Sigmoid colon (tissue), 7 donors: ENCODE data around the gene SMDT1. TPM values are rescaled to one million over a fixed set of nuclear protein-coding genes. Genes with fewer than 3 reads are reported as not detected.
"Not testable (repeated sequence)": the region's sequence is repeated elsewhere in the genome, so short reads cannot be mapped to it uniquely, and the experiment has no call there.

Experiments used
- DNase-seq: peaks from one replicate; pipeline ENCODE4 v3.0.0-alpha.2; 2019
- H3K27ac ChIP-seq, 4 donors: fragments of 200-600 bp; sonication (generic); one replicate each; pipeline ENCODE4 v1.5.1; 2016 to 2019; ENCODE audit warnings: mild to moderate bottlenecking in 1 of 4
- H3K27me3 ChIP-seq, 3 donors: fragments of 200-600 bp; sonication (generic); one replicate each; pipeline ENCODE4 v1.5.1; 2019; ENCODE audit warnings: mild to moderate bottlenecking in 1 of 3
- H3K36me3 ChIP-seq, 4 donors: fragments of 200-600 bp; sonication (generic); one replicate each; pipeline ENCODE4 v1.5.1; 2016 to 2019
- H3K4me1 ChIP-seq, 4 donors: fragments of 200-600 bp; sonication (generic); one replicate each; pipeline ENCODE4 v1.5.1; 2017 to 2019
- H3K4me3 ChIP-seq, 4 donors: fragments of 200-600 bp; sonication (generic); one replicate each; pipeline ENCODE4 v1.5.1; 2017 to 2019; ENCODE audit warnings: mild to moderate bottlenecking in 2 of 4, moderate library complexity in 1 of 4
- H3K9me3 ChIP-seq, 4 donors: fragments of 200-600 bp in 3 of 4; sonication (generic) in 3 of 4; one replicate each; pipeline versions ENCODE4 v1.5.1 to v1.6.1; 2013 to 2019
- CTCF ChIP-seq, 4 experiments: fragments of 450-650 bp in 3 of 4; fragments of 200-600 bp in 1 of 4; IDR thresholded peaks; one replicate each; pipeline ENCODE4 v1.5.1; 2016 to 2019; ENCODE audit warnings: antibody characterized with exemption in 4 of 4, mild to moderate bottlenecking in 3 of 4, moderate library complexity in 2 of 4
- EP300 ChIP-seq, 4 donors: sonication (generic); formaldehyde crosslinking; IDR thresholded peaks; one replicate each; pipeline ENCODE4 v1.6.1; 2017; ENCODE audit warnings: antibody characterized with exemption in 4 of 4
- POLR2A ChIP-seq, 2 donors: fragments of 450-650 bp; IDR thresholded peaks; one replicate each; pipeline ENCODE4 v1.6.1; 2016; ENCODE audit warnings: antibody characterized with exemption in 2 of 2, mild to moderate bottlenecking in 2 of 2, moderate library complexity in 2 of 2
- POLR2AphosphoS5 ChIP-seq, 4 donors: sonication (generic); formaldehyde crosslinking; IDR thresholded peaks; one replicate each; pipeline ENCODE4 v1.6.1; 2017; ENCODE audit warnings: antibody characterized with exemption in 4 of 4
- WGBS, 2 donors: extraction: QIAGEN DNeasy Blood & Tissue Kit; methylation state at CpG; one replicate each; pipeline ENCODE4 v1.1.7; 2013; 5-methylcytosine and 5-hydroxymethylcytosine counted together
- intact Hi-C: fragments of 100-400 bp; cut with DNase I; formaldehyde crosslinking; loops from one replicate; pipeline ENCODE4 v1.15.1; 2023
- polyA plus RNA-seq, 3 donors: library from polyadenylated mRNA; stranded (reverse); fragments of 200-250 nt; gene quantifications; one replicate each; pipeline ENCODE4 v1.2.3, GENCODE V29; 2013
- total RNA-seq, 4 donors: library from RNA; depleted of rRNA; stranded (reverse); fragments of >200 nt; gene quantifications; one replicate each; pipeline ENCODE4 v1.1.0, GENCODE V29; 2016
- donor health status: healthy with polysubstance abuse.
- donor health status: Bipolar disorder and iron deficiency.
- donor health status: healthy.

SMDT1 gene
- total and polyA plus RNA-seq, 7 donors = 12.1 to 187 (median 23.9) TPM

DNA sequence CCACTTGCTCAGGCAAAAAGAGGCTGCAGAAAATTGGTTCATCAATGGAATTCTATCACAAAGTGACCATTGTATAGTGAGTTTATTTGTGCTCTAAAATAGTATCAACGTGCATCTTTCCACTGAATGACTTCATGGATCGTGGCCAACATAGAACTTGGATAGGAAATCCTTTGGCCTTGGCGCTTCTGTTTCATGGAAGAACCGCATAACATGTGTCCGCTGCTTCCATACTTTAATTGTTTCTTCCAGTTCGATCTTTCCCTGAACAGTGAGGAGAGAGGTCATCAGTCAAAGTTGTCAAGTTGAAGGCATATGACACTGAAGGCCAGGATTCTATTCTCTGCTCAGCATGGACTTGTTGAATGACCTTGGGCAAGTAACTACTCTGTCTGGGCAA is 6.6 kb downstream of the SMDT1 start:
- Histone ChIP-seq H3K9me3 (no peaks in the 10 kb centered on the region), H3K4me1 (peaks cover 0 to 27% (median 23%) of the 10 kb centered on the region in 4 donors), H3K4me3 (no peak overlapping the region), H3K27ac (no peak overlapping the region), H3K27me3 (no peaks in the 10 kb centered on the region), H3K36me3 (peaks cover 0 to 54% (median 29%) of the 10 kb centered on the region in 4 donors)
- no peak for DNase-seq
- WGBS, 2 donors = 71 to 81% methylated on average over 6 of the region's 6 CpGs
- TF ChIP-seq CTCF (IDR thresholded peaks at IDR 0.05) (no peak), POLR2AphosphoS5 (IDR thresholded peaks at IDR 0.05) (no peak), EP300 (IDR thresholded peaks at IDR 0.05) (no peak), POLR2A (IDR thresholded peaks at IDR 0.05) (no peak)
- intact Hi-C loops = no loop called here

DNA sequence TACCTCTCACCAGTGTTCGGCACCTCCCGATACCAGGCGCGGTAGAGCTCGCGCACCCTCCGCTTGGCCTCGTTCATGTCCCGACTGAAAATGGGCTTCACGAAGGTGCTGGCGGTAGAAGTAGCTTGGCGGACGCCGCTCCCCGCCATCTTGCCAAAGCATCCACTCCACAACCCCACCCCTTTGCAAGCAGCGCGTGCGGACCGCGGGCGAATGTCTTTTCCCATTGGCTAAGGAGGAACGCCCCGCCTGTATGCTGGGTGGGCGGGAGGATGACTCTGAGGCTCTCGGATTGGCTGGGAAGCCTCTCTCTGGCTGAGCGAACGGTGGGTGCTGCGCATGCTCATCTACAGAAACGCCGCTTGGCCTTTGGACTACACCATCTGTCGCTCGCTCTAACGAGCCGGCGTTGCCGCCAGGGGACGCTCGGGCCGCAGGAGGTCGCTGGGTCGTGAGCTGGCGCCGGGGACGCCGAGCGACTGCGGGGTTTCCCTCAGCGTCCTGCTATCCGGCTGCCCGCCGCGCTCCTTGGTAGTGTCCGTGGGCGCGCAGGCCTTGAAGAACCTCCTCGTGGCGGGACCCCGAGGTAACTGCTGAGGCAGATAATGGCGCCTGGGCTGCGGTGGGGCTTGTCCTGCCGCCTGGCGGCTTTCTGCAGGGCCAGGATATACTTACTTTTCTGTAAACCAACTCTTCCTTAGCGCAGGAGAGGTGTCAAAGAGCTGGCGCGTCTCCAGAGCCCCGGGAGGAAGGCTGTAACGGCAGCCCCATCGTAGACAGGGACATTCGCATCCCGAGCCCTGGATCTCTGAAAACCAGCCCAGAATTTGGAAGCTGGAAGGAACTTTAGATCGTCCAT is 11.3 kb downstream of the SMDT1 start, which contains the start of gene NDUFA6:
TSS of gene NDUFA6 (minus strand) at position 177 of the 859 bp plus-strand sequence. CDS start at position 149, 28 bp downstream.
- H3K27me3 ChIP-seq = no peaks in the 10 kb centered on the region
- intact Hi-C loops = loop anchor here (1.0 to 5.0 kb wide), 6 partner anchors 11 to 346 kb away; partner anchors contain the start of genes NAGA and TCF20
- peaks cover 0 to 13% (median 8%) of the 10 kb centered on the region in 4 donors for H3K36me3 ChIP-seq
- TF ChIP-seq POLR2A (IDR thresholded peaks at IDR 0.05) = peak; percentile 88 to 93
- TF ChIP-seq EP300 (IDR thresholded peaks at IDR 0.05) = no peak
- TF ChIP-seq CTCF (IDR thresholded peaks at IDR 0.05) = peak; percentile 82 to 98 (median 94)
- peak; percentile 97 to 99 (median 98) for TF ChIP-seq POLR2AphosphoS5 (IDR thresholded peaks at IDR 0.05)
- H3K4me3 ChIP-seq = peak within 1 kb of the TSS; percentile 69 to 87 (median 86)
- peaks cover 0 to 33% (median 24%) of the 10 kb centered on the region in 4 donors for H3K4me1 ChIP-seq
- peak; percentile 100 for DNase-seq
- no peaks in the 10 kb centered on the region for H3K9me3 ChIP-seq
- peak within 1 kb of the TSS; percentile 92 to 98 (median 96) for H3K27ac ChIP-seq
- WGBS, 2 donors = 0% methylated on average over 71 of the region's 71 CpGs

- Histone ChIP-seq H3K4me3 (peak overlapping the region; percentile 65 to 87 (median 77)), H3K36me3 (peaks cover 0 to 7% (median 3%) of the 10 kb centered on the region in 4 donors), H3K27me3 (no peaks in the 10 kb centered on the region), H3K9me3 (no peaks in the 10 kb centered on the region), H3K27ac (peak overlapping the region; percentile 92 to 98 (median 96)), H3K4me1 (peaks cover 0 to 29% (median 24%) of the 10 kb centered on the region in 4 donors)
- TF ChIP-seq POLR2A (IDR thresholded peaks at IDR 0.05) (no peak), POLR2AphosphoS5 (IDR thresholded peaks at IDR 0.05) (no peak), CTCF (IDR thresholded peaks at IDR 0.05) (no peak), EP300 (IDR thresholded peaks at IDR 0.05) (no peak)
- intact Hi-C loops = loop anchor here (1.0 to 5.0 kb wide), 4 partner anchors 179 to 346 kb away; partner anchors contain the start of gene TCF20
- 22 to 30% methylated on average over 7 of the region's 7 CpGs for WGBS, 2 donors
- no peak for DNase-seq
Observed at GRCh38 chr22:42091455-42091782, 11.9 kb downstream of the SMDT1 start.

DNA sequence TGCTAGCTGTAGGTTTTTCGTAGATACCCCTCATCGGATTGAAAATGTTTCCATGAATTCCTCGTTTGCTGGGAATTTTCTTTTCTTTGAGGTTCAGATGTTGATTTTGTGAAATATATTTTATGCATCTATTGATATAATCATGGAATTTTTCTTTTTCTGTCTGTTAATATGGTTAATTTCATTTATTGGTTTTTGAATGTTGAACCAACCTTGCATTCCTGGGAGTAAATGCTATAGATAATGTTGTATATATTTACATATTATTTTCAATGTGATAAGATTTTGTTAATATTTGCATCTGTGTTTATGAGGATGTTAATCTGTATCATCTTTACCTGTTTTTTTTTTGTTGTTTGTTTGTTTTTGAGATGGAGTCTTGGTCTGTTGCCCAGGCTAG is 21.7 kb downstream of the SMDT1 start:
- no peaks in the 10 kb centered on the region for H3K36me3 ChIP-seq
- TF ChIP-seq POLR2AphosphoS5 (IDR thresholded peaks at IDR 0.05) (no peak), CTCF (IDR thresholded peaks at IDR 0.05) (no peak), POLR2A (IDR thresholded peaks at IDR 0.05) (no peak), EP300 (IDR thresholded peaks at IDR 0.05) (no peak)
- 96 to 98% methylated on average over 3 of the region's 3 CpGs for WGBS, 2 donors
- intact Hi-C loops = no loop called here
- H3K4me3 ChIP-seq = no peak overlapping the region
- DNase-seq = no peak
- no peaks in the 10 kb centered on the region for H3K27me3 ChIP-seq
- H3K9me3 ChIP-seq = peaks cover 0 to 18% (median 8%) of the 10 kb centered on the region in 4 donors
- no peak overlapping the region for H3K27ac ChIP-seq
- no peaks in the 10 kb centered on the region for H3K4me1 ChIP-seq

DNA sequence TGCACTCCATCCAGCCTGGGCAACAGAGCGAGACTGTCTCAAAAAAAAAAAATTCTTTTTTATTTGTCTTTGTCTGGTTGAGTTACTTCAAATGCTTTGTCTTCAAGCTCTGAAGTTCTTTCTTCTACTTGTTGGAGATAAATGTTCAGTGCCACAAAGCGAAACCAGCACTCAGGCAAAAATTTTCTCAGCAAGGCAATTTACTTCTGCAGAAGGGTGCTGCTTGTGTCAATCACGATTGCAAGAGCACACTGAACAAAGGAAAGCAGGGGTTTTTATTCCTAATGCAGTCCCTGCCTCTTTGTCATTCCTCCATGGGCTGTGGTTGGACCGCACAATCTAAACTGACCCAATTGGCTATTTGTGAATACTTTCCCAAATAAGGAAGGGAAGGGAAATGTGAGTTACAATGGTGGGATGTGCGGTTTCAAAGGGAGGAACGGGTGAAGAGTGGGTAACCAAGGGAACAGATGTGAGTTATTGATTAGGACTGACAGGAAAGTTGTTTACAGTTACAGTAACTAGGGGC is 24.9 kb downstream of the SMDT1 start:
- H3K27me3 ChIP-seq, DNase-seq, H3K4me3 ChIP-seq, intact Hi-C loops, H3K4me1 ChIP-seq, H3K27ac ChIP-seq, H3K36me3 ChIP-seq: not testable (repeated sequence)
- H3K9me3 ChIP-seq = peaks cover 0 to 18% (median 8%) of the 10 kb centered on the region in 4 donors
- 93 to 94% methylated on average over 6 of the region's 6 CpGs for WGBS, 2 donors
